Peyer's patch (tissue), 4 donors: ENCODE measurements around the gene SLC12A8. TPM values are rescaled to one million over a fixed set of nuclear protein-coding genes. Genes with fewer than 3 reads are reported as not detected.

Source experiments
- DNase-seq, 3 donors: peaks; one replicate each; pipeline ENCODE4 v3.0.0-alpha.2; 2017 to 2019
- H3K27ac ChIP-seq, 4 donors: fragments of 200-600 bp; sonication (generic); one replicate each; pipeline ENCODE4 v1.5.1; 2016 to 2019
- H3K27me3 ChIP-seq, 2 donors: fragments of 200-600 bp; sonication (generic); one replicate each; pipeline ENCODE4 v1.5.1; 2019
- H3K36me3 ChIP-seq, 3 donors: fragments of 200-600 bp; sonication (generic); one replicate each; pipeline ENCODE4 v1.5.1; 2016 to 2019
- H3K4me1 ChIP-seq, 4 donors: fragments of 200-600 bp; sonication (generic); one replicate each; pipeline ENCODE4 v1.5.1; 2016 to 2019
- H3K4me3 ChIP-seq, 4 donors: fragments of 200-600 bp; sonication (generic); 1 replicate in 3 of 4; 2 replicates in 1 of 4; pipeline ENCODE4 v1.5.1; 2016 to 2019; ENCODE audit warnings: mild to moderate bottlenecking in 1 of 4
- H3K9me3 ChIP-seq, 4 donors: fragments of 200-600 bp; sonication (generic); one replicate each; pipeline ENCODE4 v1.5.1; 2016 to 2019; ENCODE audit warnings: mild to moderate bottlenecking in 1 of 4
- CTCF ChIP-seq, 6 experiments: fragments of 450-650 bp in 4 of 6; fragments of 200-600 bp in 2 of 6; sonication (generic) in 1 of 6; IDR thresholded peaks; one replicate each; pipeline ENCODE4 v1.5.1; 2017 to 2019; ENCODE audit warnings: antibody characterized with exemption in 6 of 6, mild to moderate bottlenecking in 3 of 6, moderate library complexity in 1 of 6
- POLR2A ChIP-seq, 2 donors: fragments of 450-650 bp; IDR thresholded peaks; one replicate each; pipeline ENCODE4 v1.5.1; 2017; ENCODE audit warnings: antibody characterized with exemption in 2 of 2, mild to moderate bottlenecking in 2 of 2, moderate library complexity in 2 of 2
- total RNA-seq, 4 donors: library from RNA; depleted of rRNA; stranded (reverse); fragments of >200 nt; gene quantifications; one replicate each; pipeline ENCODE4 v1.1.0, GENCODE V29; 2016

Gene SLC12A8
- total RNA-seq, 4 donors from 2014 or later, result 24.2 to 31.4 (median 26.3) TPM

- H3K27ac ChIP-seq, result peak overlapping the region in 2 of 4 donors; percentile 48 to 64
- TF ChIP-seq CTCF (IDR thresholded peaks at IDR 0.05) (no peak), POLR2A (IDR thresholded peaks at IDR 0.05) (peak; percentile 18 to 26)
- H3K4me3 ChIP-seq, result peak overlapping the region in 1 of 4 donors; percentile 16
- H3K36me3 ChIP-seq, result no peaks in the 10 kb centered on the region
- H3K4me1 ChIP-seq, result peaks cover 0 to 7% (median 0%) of the 10 kb centered on the region in 4 donors
- peak in 2 of 3 donors; percentile 59 to 77 for DNase-seq
- H3K27me3 ChIP-seq, result no peaks in the 10 kb centered on the region
- H3K9me3 ChIP-seq, result no peaks in the 10 kb centered on the region
Observed at GRCh38 chr3:125219261-125219701, 6.7 kb upstream of the SLC12A8 start.

- Histone ChIP-seq H3K4me3 (no peak overlapping the region), H3K4me1 (peaks cover 0 to 20% (median 4%) of the 10 kb centered on the region in 4 donors), H3K9me3 (no peaks in the 10 kb centered on the region), H3K27me3 (peaks cover 0 to 11% of the 10 kb centered on the region in 2 donors), H3K36me3 (no peaks in the 10 kb centered on the region), H3K27ac (no peak overlapping the region)
- TF ChIP-seq CTCF (IDR thresholded peaks at IDR 0.05), result no peak
- TF ChIP-seq POLR2A (IDR thresholded peaks at IDR 0.05), result no peak
- no peak for DNase-seq
Observed at GRCh38 chr3:125214738-125215137, 2.2 kb upstream of the SLC12A8 start.

GRCh38 chr3:125213946-125214542 lies 1.5 kb upstream of the SLC12A8 start:
- TF ChIP-seq POLR2A (IDR thresholded peaks at IDR 0.05) (no peak), CTCF (IDR thresholded peaks at IDR 0.05) (no peak)
- Histone ChIP-seq H3K4me1 (peaks cover 0 to 20% (median 4%) of the 10 kb centered on the region in 4 donors), H3K9me3 (no peaks in the 10 kb centered on the region), H3K27ac (no peak overlapping the region), H3K36me3 (no peaks in the 10 kb centered on the region), H3K4me3 (no peak overlapping the region), H3K27me3 (peaks cover 0 to 11% of the 10 kb centered on the region in 2 donors)
- no peak for DNase-seq

GRCh38 chr3:125213364-125213755 lies 812 bp upstream of the SLC12A8 start:
- TF ChIP-seq CTCF (IDR thresholded peaks at IDR 0.05) (no peak), POLR2A (IDR thresholded peaks at IDR 0.05) (no peak)
- H3K9me3 ChIP-seq, result no peaks in the 10 kb centered on the region
- peaks cover 0 to 15% (median 4%) of the 10 kb centered on the region in 4 donors for H3K4me1 ChIP-seq
- H3K27ac ChIP-seq, result no peak overlapping the region
- H3K27me3 ChIP-seq, result peaks cover 0 to 11% of the 10 kb centered on the region in 2 donors
- no peak overlapping the region for H3K4me3 ChIP-seq
- H3K36me3 ChIP-seq, result no peaks in the 10 kb centered on the region
- no peak for DNase-seq

- no peak for DNase-seq
- no peaks in the 10 kb centered on the region for H3K36me3 ChIP-seq
- peak overlapping the region in 3 of 4 donors; percentile 9 to 59 (median 21) for H3K27ac ChIP-seq
- H3K4me1 ChIP-seq, result peaks cover 0 to 14% (median 4%) of the 10 kb centered on the region in 4 donors
- TF ChIP-seq CTCF (IDR thresholded peaks at IDR 0.05) (no peak), POLR2A (IDR thresholded peaks at IDR 0.05) (no peak)
- no peaks in the 10 kb centered on the region for H3K9me3 ChIP-seq
- H3K27me3 ChIP-seq, result peaks cover 0 to 11% of the 10 kb centered on the region in 2 donors
- peak overlapping the region; percentile 35 to 66 (median 45) for H3K4me3 ChIP-seq
Observed at GRCh38 chr3:125212091-125212508, 448 bp downstream of the SLC12A8 start.
